ENCODE data around the gene ADAM12. TPM values are rescaled to one million over a fixed set of nuclear protein-coding genes. Genes with fewer than 3 reads are reported as not detected.

ADAM12 gene
- total and polyA plus RNA-seq, 2 donors from 2014 or later = 0.26 to 3.3 TPM

DNA sequence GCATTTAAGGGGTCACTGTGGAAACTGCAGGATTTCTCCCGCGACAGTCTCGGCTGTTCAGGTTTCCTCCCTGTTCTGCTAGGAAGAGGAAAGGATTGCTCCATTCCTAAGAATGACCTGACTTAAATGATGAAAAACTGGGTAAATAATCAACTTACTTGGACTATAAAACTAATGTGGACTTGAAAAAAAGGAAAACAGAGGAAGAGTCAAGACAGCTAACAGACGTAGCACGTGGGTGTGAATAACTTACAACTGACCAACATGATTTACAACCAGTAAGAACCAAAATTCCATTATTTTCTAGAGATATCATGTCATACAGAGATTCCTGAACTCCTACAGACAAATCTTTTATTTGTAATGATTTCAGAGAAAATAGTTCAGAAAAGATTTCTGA lies 93.8 kb downstream of the ADAM12 start:
- Histone ChIP-seq H3K9ac (ENCODE audit: low read length in 3 of 3) (no peak overlapping the region), H3K27me3 (ENCODE audit: control insufficient read depth, insufficient read depth, low read length) (no peaks in the 10 kb centered on the region), H3K4me3 (ENCODE audit: low read length in 3 of 3) (no peak overlapping the region), H3K4me1 (ENCODE audit: control insufficient read depth in 2 of 3, insufficient read depth in 2 of 3, low read depth in 1 of 3, low read length in 3 of 3) (peaks cover 0 to 2% (median 2%) of the 10 kb centered on the region in 3 donors), H3K27ac (ENCODE audit: low read depth in 2 of 2, low read length in 2 of 2) (no peak overlapping the region), H3K9me3 (ENCODE audit: control insufficient read depth in 2 of 3, insufficient read depth in 1 of 3, low read length in 3 of 3) (no peaks in the 10 kb centered on the region), H3K36me3 (ENCODE audit: control insufficient read depth in 2 of 3, insufficient read depth in 3 of 3, low read length in 3 of 3) (no peaks in the 10 kb centered on the region)
- DNase-seq = peak in 2 of 5 donors; percentile 22 to 43
- intact Hi-C loops (cut with DNase I) = no loop called here
- TF ChIP-seq, protein P1, sequence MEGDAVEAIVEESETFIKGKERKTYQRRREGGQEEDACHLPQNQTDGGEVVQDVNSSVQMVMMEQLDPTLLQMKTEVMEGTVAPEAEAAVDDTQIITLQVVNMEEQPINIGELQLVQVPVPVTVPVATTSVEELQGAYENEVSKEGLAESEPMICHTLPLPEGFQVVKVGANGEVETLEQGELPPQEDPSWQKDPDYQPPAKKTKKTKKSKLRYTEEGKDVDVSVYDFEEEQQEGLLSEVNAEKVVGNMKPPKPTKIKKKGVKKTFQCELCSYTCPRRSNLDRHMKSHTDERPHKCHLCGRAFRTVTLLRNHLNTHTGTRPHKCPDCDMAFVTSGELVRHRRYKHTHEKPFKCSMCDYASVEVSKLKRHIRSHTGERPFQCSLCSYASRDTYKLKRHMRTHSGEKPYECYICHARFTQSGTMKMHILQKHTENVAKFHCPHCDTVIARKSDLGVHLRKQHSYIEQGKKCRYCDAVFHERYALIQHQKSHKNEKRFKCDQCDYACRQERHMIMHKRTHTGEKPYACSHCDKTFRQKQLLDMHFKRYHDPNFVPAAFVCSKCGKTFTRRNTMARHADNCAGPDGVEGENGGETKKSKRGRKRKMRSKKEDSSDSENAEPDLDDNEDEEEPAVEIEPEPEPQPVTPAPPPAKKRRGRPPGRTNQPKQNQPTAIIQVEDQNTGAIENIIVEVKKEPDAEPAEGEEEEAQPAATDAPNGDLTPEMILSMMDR (IDR thresholded peaks at IDR 0.05; ENCODE audit: borderline replicate concordance, extremely low read depth, insufficient read depth) = no peak
- FAIRE-seq = peak; percentile 57

DNA sequence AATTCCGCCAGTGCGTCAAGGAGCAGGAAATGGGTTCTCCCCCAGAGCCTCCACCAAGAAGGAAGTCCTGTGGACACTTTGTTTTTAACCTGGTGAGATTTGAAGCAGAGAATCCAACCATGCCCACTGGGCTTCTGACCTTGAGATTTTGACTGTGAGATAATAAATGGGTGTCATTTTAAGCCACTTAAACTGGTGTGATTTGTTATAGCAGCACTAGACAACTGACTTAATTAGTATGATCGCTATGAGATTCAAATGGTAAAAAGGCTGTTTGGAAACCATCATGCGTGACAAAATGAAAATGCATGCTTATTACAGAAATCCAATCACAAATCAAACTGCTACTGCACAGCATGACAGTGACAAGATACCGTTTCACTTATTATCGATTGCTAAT lies 98.0 kb downstream of the ADAM12 start:
- intact Hi-C loops (cut with DNase I) = no loop called here
- H3K36me3 ChIP-seq (ENCODE audit: control insufficient read depth in 2 of 3, insufficient read depth in 3 of 3, low read length in 3 of 3) = peaks cover 0 to 2% (median 0%) of the 10 kb centered on the region in 3 donors
- FAIRE-seq = no peak
- TF ChIP-seq, protein P1 (IDR thresholded peaks at IDR 0.05; ENCODE audit: borderline replicate concordance, extremely low read depth, insufficient read depth) = no peak
- DNase-seq = no peak
- no peaks in the 10 kb centered on the region for H3K9me3 ChIP-seq (ENCODE audit: control insufficient read depth in 2 of 3, insufficient read depth in 1 of 3, low read length in 3 of 3)
- no peak overlapping the region for H3K4me3 ChIP-seq (ENCODE audit: low read length in 3 of 3)
- no peak overlapping the region for H3K27ac ChIP-seq (ENCODE audit: low read depth in 2 of 2, low read length in 2 of 2)
- H3K9ac ChIP-seq (ENCODE audit: low read length in 3 of 3) = no peak overlapping the region
- peaks cover 0 to 2% (median 2%) of the 10 kb centered on the region in 3 donors for H3K4me1 ChIP-seq (ENCODE audit: control insufficient read depth in 2 of 3, insufficient read depth in 2 of 3, low read depth in 1 of 3, low read length in 3 of 3)
- no peaks in the 10 kb centered on the region for H3K27me3 ChIP-seq (ENCODE audit: control insufficient read depth, insufficient read depth, low read length)

- no peaks in the 10 kb centered on the region for H3K9me3 ChIP-seq (ENCODE audit: control insufficient read depth in 2 of 3, insufficient read depth in 1 of 3, low read length in 3 of 3)
- DNase-seq (no peak), FAIRE-seq (no peak)
- TF ChIP-seq, protein P1 (IDR thresholded peaks at IDR 0.05; ENCODE audit: borderline replicate concordance, extremely low read depth, insufficient read depth) = no peak
- no peaks in the 10 kb centered on the region for H3K4me1 ChIP-seq (ENCODE audit: control insufficient read depth in 2 of 3, insufficient read depth in 2 of 3, low read depth in 1 of 3, low read length in 3 of 3)
- no peaks in the 10 kb centered on the region for H3K27me3 ChIP-seq (ENCODE audit: control insufficient read depth, insufficient read depth, low read length)
- H3K4me3 ChIP-seq (ENCODE audit: low read length in 3 of 3) = no peak overlapping the region
- intact Hi-C loops (cut with DNase I) = no loop called here
- peaks cover 0 to 2% (median 0%) of the 10 kb centered on the region in 3 donors for H3K36me3 ChIP-seq (ENCODE audit: control insufficient read depth in 2 of 3, insufficient read depth in 3 of 3, low read length in 3 of 3)
- no peak overlapping the region for H3K27ac ChIP-seq (ENCODE audit: low read depth in 2 of 2, low read length in 2 of 2)
- no peak overlapping the region for H3K9ac ChIP-seq (ENCODE audit: low read length in 3 of 3)
Measured at GRCh38 chr10:126288547-126289493, 99.5 kb downstream of the ADAM12 start.
